DOHH2 (cell line): ENCODE data around the gene SHQ1.
"Not testable (repeated sequence)": the region's sequence is repeated elsewhere in the genome, so short reads cannot be mapped to it uniquely, and the experiment has no call there.

Experiments
- EZH2phosphoT487 ChIP-seq: fragments of 200-600 bp; sonication (generic); IDR thresholded peaks from 2 replicates; pipeline ENCODE4 v1.6.1; 2017; ENCODE audit warnings: borderline replicate concordance, mild to moderate bottlenecking, antibody characterized with exemption, low read length, moderate library complexity, mixed read lengths
- TF ChIP-seq, protein P1 (sequence below): fragments of 200-600 bp; sonication (generic); IDR thresholded peaks from one replicate; pipeline ENCODE4 v1.5.1; 2014; ENCODE audit warnings: antibody characterized with exemption, mild to moderate bottlenecking, low read depth, low read length; ENCODE audit not compliant: poor library complexity, severe bottlenecking

DNA sequence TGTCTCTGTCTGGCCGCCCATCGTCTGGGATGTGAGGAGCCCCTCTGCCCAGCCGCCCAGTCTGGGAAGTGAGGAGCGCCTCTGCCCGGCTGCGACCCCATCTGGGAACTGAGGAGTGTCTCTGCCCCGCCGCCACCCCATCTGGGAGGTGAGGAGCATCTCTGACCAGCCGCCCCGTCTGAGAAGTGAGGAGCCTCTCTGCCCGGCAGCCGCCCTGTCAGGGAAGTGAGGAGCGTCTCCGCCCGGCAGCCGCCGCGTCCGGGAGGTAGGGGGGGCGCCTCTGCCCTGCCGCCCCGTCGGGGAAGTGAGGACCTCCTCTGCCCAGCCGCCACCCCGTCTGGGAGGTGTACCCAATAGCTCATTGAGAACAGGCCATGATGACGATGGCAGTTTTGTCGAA is 60.0 kb downstream of the SHQ1 start:
- TF ChIP-seq, protein P1, sequence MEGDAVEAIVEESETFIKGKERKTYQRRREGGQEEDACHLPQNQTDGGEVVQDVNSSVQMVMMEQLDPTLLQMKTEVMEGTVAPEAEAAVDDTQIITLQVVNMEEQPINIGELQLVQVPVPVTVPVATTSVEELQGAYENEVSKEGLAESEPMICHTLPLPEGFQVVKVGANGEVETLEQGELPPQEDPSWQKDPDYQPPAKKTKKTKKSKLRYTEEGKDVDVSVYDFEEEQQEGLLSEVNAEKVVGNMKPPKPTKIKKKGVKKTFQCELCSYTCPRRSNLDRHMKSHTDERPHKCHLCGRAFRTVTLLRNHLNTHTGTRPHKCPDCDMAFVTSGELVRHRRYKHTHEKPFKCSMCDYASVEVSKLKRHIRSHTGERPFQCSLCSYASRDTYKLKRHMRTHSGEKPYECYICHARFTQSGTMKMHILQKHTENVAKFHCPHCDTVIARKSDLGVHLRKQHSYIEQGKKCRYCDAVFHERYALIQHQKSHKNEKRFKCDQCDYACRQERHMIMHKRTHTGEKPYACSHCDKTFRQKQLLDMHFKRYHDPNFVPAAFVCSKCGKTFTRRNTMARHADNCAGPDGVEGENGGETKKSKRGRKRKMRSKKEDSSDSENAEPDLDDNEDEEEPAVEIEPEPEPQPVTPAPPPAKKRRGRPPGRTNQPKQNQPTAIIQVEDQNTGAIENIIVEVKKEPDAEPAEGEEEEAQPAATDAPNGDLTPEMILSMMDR = not testable (repeated sequence)
- not testable (repeated sequence) for TF ChIP-seq EZH2phosphoT487
